ENCODE data around the gene ANKH. TPM values are rescaled to one million over a fixed set of nuclear protein-coding genes. Genes with fewer than 3 reads are reported as not detected.

The ANKH gene
- total RNA-seq, 4 donors from 2014 or later, result 33.4 to 49.4 (median 38.0) TPM

- no peak overlapping the region for H3K27ac ChIP-seq (replicated peaks in 1 of 4)
- peaks cover 11 to 28% (median 17%) of the 10 kb centered on the region in 4 donors for H3K4me1 ChIP-seq
- 96% methylated on average over 12 of the region's 13 CpGs for WGBS
- no peaks in the 10 kb centered on the region for H3K9me3 ChIP-seq
- DNase-seq (ENCODE audit: extremely low spot score), result no peak
- TF ChIP-seq POLR2AphosphoS5 (IDR thresholded peaks at IDR 0.05) (no peak), EP300 (IDR thresholded peaks at IDR 0.05) (no peak)
- no peak overlapping the region for H3K4me3 ChIP-seq
- intact Hi-C loops (cut with DNase I), result no loop called here
- no peaks in the 10 kb centered on the region for H3K27me3 ChIP-seq
- peaks cover 0 to 53% (median 38%) of the 10 kb centered on the region in 4 donors for H3K36me3 ChIP-seq
Observed at GRCh38 chr5:14730466-14730865, 141.1 kb downstream of the ANKH start.

GRCh38 chr5:14729448-14730385, 141.9 kb downstream of the ANKH start:
- no peak for DNase-seq (ENCODE audit: extremely low spot score)
- Histone ChIP-seq H3K27me3 (no peaks in the 10 kb centered on the region), H3K9me3 (no peaks in the 10 kb centered on the region), H3K4me3 (no peak overlapping the region), H3K27ac (replicated peaks in 1 of 4) (no peak overlapping the region), H3K36me3 (peaks cover 0 to 60% (median 39%) of the 10 kb centered on the region in 4 donors), H3K4me1 (peaks cover 10 to 28% (median 17%) of the 10 kb centered on the region in 4 donors)
- 88% methylated on average over 15 of the region's 18 CpGs for WGBS
- intact Hi-C loops (cut with DNase I), result loop anchor here (5.0 kb wide), 1 partner anchor 143 kb away; the partner anchor contains the start of gene ANKH
- TF ChIP-seq POLR2AphosphoS5 (IDR thresholded peaks at IDR 0.05), result no peak
- no peak for TF ChIP-seq POLR2A (IDR thresholded peaks at IDR 0.05; ENCODE audit: low read depth)
- no peak for TF ChIP-seq CTCF (IDR thresholded peaks at IDR 0.05)
- TF ChIP-seq EP300 (IDR thresholded peaks at IDR 0.05), result no peak

GRCh38 chr5:14728459-14728938, 143.1 kb downstream of the ANKH start:
- no peak overlapping the region for H3K27ac ChIP-seq (replicated peaks in 1 of 4)
- H3K36me3 ChIP-seq, result peaks cover 0 to 53% (median 34%) of the 10 kb centered on the region in 4 donors
- H3K4me3 ChIP-seq, result no peak overlapping the region
- intact Hi-C loops (cut with DNase I), result loop anchor here (5.0 kb wide), 1 partner anchor 144 kb away; the partner anchor contains the start of gene ANKH
- no peak for TF ChIP-seq CTCF (IDR thresholded peaks at IDR 0.05)
- no peak for TF ChIP-seq POLR2A (IDR thresholded peaks at IDR 0.05; ENCODE audit: low read depth)
- TF ChIP-seq EP300 (IDR thresholded peaks at IDR 0.05), result no peak
- H3K4me1 ChIP-seq, result peaks cover 10 to 28% (median 17%) of the 10 kb centered on the region in 4 donors
- H3K9me3 ChIP-seq, result no peaks in the 10 kb centered on the region
- no peak for DNase-seq (ENCODE audit: extremely low spot score)
- 78% methylated on average over 15 of the region's 15 CpGs for WGBS
- H3K27me3 ChIP-seq, result no peaks in the 10 kb centered on the region

- Histone ChIP-seq H3K9me3 (no peaks in the 10 kb centered on the region), H3K27me3 (no peaks in the 10 kb centered on the region), H3K27ac (replicated peaks in 1 of 4) (no peak overlapping the region), H3K4me1 (peaks cover 10 to 28% (median 17%) of the 10 kb centered on the region in 4 donors), H3K4me3 (no peak overlapping the region), H3K36me3 (peaks cover 0 to 48% (median 29%) of the 10 kb centered on the region in 4 donors)
- no peak for DNase-seq (ENCODE audit: extremely low spot score)
- intact Hi-C loops (cut with DNase I), result loop anchor here (1.0 to 5.0 kb wide), 2 partner anchors 144 to 275 kb away; partner anchors contain the start of gene ANKH
- TF ChIP-seq EP300 (IDR thresholded peaks at IDR 0.05), result no peak
- no peak for TF ChIP-seq POLR2AphosphoS5 (IDR thresholded peaks at IDR 0.05)
- TF ChIP-seq POLR2A (IDR thresholded peaks at IDR 0.05; ENCODE audit: low read depth), result no peak
- TF ChIP-seq CTCF (IDR thresholded peaks at IDR 0.05), result no peak
- WGBS, result 88% methylated on average over 5 of the region's 7 CpGs
Observed at GRCh38 chr5:14727928-14728458, 143.6 kb downstream of the ANKH start.

- 3% methylated on average over 7 of the region's 7 CpGs for WGBS
- Histone ChIP-seq H3K9me3 (no peaks in the 10 kb centered on the region), H3K4me1 (peaks cover 10 to 28% (median 17%) of the 10 kb centered on the region in 4 donors), H3K27me3 (no peaks in the 10 kb centered on the region), H3K27ac (replicated peaks in 1 of 4) (no peak overlapping the region), H3K4me3 (no peak overlapping the region), H3K36me3 (peaks cover 0 to 42% (median 24%) of the 10 kb centered on the region in 4 donors)
- no peak for DNase-seq (ENCODE audit: extremely low spot score)
- TF ChIP-seq EP300 (IDR thresholded peaks at IDR 0.05), result no peak
- peak; percentile 94 to 97 (median 94) for TF ChIP-seq CTCF (IDR thresholded peaks at IDR 0.05)
- intact Hi-C loops (cut with DNase I), result loop anchor here (1.0 to 5.0 kb wide), 2 partner anchors 145 to 276 kb away; partner anchors contain the start of gene ANKH
Observed at GRCh38 chr5:14727428-14727865, 144.1 kb downstream of the ANKH start.
